GM12872 (cell line): Measurements from ENCODE around the gene ASIC2.

Source experiments
- TF ChIP-seq, protein P1 (sequence below): IDR thresholded peaks from 3 replicates; pipeline ENCODE4 v1.5.1; 2011; ENCODE audit warnings: low read depth, mild to moderate bottlenecking, low read length, moderate library complexity; ENCODE audit not compliant: insufficient read depth

ASIC2 gene

DNA sequence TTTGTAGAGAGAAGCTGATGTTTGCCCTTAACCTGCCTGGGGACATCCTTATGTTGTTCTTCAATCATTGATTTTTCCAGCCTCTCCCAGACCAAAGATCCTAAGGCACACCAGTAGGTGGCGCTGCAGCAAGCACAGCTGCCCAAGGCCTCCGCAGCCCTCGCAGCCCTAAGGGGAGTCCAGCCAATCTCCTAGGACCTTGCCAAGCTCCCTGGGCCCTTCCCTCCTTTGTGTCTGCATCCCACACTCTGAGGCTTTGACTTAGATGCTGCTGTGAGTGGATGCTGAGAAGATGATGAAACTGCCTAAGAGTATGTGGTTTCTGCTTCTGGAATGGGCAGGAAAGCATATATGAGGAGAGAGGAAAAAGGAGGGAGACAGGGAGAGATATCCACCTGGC, 254.4 kb downstream of the ASIC2 start:
- TF ChIP-seq, protein P1, sequence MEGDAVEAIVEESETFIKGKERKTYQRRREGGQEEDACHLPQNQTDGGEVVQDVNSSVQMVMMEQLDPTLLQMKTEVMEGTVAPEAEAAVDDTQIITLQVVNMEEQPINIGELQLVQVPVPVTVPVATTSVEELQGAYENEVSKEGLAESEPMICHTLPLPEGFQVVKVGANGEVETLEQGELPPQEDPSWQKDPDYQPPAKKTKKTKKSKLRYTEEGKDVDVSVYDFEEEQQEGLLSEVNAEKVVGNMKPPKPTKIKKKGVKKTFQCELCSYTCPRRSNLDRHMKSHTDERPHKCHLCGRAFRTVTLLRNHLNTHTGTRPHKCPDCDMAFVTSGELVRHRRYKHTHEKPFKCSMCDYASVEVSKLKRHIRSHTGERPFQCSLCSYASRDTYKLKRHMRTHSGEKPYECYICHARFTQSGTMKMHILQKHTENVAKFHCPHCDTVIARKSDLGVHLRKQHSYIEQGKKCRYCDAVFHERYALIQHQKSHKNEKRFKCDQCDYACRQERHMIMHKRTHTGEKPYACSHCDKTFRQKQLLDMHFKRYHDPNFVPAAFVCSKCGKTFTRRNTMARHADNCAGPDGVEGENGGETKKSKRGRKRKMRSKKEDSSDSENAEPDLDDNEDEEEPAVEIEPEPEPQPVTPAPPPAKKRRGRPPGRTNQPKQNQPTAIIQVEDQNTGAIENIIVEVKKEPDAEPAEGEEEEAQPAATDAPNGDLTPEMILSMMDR, result peak; percentile 70

DNA sequence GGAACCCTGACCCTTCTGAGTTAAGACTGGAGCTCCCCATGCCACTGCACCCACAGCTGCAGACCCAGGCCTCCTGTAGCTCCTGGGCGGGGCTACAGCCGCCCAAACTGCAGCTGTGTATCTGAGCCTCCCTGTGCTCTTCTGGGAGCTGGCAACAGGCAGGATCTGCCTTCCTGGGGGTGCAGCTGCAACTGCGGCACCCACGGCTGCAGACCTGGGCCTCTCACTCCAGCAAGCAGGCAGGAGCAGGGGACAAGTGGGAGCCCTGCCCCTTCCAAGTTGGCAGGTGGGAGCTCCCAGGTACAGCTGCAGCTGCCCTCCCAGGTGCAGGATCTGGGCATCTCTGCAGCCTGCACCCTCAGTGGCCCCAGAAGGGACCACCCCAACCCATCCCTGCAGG, 259.9 kb downstream of the ASIC2 start:
- TF ChIP-seq, protein P1, result no peak

DNA sequence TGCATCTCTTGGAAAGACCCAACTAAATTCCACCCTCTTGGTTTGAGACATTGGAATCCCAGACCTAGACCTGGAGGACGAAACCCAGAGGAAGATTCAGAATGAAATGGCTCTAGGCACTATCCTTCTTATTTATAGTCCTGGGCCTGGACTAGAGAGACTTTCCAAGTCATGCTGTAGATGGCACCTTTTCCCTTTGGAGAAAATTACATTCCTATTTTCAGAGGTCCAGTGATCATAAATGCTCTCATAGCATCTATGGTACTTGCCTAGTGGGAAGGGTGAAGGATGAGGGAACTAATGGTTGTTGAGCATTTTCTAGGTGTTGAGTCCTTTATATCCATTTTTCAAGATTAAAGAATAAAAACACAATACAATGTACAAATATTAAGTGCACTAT, 264.3 kb downstream of the ASIC2 start:
- TF ChIP-seq, protein P1, result no peak

DNA sequence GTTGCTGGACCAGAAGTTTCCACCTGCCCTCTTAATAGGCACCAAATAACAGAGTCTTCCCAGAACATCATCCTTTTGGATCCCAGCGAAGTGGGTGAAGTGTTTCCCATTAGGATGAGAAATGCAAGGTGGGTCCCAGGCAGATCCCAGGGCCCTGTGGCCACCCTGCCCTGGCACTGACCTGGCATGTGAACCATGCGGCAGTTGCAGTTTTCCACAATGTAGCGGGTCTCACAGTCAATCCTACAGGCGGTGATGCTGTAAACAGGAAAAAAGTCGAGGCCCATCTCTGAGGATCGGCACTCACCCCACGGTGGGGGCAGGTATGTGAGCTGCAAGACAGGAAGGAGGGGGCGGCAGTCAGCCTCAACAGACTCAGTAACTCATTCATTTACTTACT, 265.0 kb downstream of the ASIC2 start:
- TF ChIP-seq, protein P1, result no peak

DNA sequence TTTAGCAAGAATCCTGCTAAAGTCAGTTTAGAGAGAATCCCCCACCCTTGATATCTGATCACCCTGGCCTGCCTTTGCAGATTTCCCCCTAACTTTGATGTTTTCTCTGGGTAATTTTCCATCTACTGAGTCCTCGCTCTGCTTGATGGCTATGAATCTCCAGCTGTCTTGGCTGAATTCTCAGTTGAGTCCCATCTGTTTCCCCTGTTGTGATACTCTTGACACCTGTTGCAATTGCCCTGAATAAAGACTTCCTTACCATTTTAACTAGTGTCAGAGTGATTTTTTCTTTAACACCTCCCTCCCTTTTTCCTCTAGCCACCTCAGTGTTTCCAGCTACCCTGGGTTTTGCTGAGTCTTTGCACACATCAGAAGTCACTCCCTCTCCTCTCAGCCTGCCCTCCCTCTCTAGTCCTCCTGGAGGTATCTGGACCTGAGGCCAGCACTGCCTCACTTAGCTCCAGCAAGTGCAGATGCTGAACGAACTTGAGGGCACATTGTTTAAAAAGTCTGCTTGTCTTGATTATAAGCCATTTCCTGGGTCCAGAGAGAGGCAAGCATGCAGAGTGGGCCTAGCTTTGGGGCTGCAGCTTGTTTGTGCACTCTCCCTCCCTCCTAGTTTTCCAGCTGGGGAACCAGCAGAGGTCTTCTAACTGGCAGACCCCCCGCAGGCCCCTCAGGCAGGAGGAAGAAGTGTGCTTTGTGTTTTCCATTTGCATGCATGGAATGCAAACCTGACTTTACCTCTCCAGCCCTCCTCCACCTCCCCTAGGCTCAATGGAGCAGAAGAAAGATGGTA, 268.2 kb downstream of the ASIC2 start:
- TF ChIP-seq, protein P1, result no peak

DNA sequence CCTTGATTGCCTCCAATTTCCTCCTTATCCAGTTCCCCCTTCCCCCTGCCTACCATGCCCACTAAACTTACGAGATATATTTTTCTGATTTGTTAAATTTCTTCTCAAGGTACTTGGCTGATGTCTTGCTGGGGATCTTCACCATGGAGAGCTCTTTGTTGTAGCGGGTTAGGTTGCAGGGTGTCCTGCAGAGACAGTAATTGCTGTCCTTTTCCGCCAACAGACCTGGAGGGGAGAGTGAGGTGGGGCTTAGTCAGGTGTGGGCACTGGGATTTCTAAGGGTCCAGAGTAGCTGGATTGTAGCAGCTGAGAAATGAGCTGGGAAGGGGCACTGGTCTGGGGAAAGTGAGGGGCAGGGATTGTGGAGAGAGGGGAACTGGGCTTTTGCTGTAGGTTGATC, 269.3 kb downstream of the ASIC2 start:
- TF ChIP-seq, protein P1, result no peak

DNA sequence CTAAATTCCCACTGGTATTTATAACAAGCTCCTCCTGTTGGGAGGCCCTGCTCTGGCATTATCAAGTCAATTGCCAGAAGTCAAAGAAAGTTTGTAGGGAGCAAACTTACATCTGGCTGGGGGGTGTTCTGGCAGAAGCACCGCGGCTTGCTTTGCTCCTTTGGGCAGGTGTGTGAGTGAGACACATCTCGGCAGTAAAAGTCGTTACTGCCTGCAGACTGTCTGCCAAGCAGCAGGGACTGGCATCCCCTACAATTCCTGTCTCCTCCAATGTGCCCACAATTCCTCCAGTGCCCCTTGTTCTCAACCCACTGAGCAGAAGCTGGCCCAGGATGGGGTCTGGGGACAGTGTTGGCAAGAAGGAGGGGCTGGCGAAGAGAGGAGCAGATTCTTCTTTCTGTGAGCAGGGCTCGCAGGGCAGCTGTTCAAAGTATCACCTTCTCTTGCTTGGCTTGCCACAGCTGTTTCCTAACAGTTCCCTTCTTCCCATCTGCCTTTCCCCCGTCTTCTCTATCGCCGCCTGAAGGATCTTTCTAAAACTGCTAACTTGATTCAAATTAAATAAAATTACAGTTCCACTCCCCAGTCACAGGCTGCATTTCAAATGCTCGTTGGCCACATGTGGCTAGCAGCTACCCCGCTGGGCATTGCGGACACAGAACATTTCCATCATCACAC, 271.2 kb downstream of the ASIC2 start:
- TF ChIP-seq, protein P1, result no peak
